CD4-positive, alpha-beta T cell (primary cell): ENCODE results near the gene BABAM2. TPM values are rescaled to one million over a fixed set of nuclear protein-coding genes. Genes with fewer than 3 reads are reported as not detected.
A peak's percentile ranks its signal among the peaks of the same experiment; 100 is the strongest.

Experiments used
- ATAC-seq: fragments of 200-7000 bp; cut with Tn5 transposase; one replicate; pipeline ENCODE4 v1.10.0; 2022; ENCODE audit warnings: mild to moderate bottlenecking; ENCODE audit not compliant: poor library complexity
- CTCF ChIA-PET: fragments of 350-600 bp; sonication (Branson Sonifier 250); formaldehyde crosslinking; loops from one replicate; lab custom pipeline; 2021; ENCODE audit warnings: antibody characterized with exemption, inconsistent platforms; lab: Charles Lee
- POLR2A ChIA-PET: fragments of 350-600 bp; sonication (Branson Sonifier 250); formaldehyde crosslinking; loops from one replicate; lab custom pipeline; 2021; ENCODE audit warnings: antibody characterized with exemption, inconsistent platforms; lab: Charles Lee
- DNase-seq, 14 experiments: peaks; one replicate each; pipeline ENCODE4 v3.0.0-alpha.2; 2013 to 2020; ENCODE audit warnings: mixed read lengths in 2 of 14
- H3K27ac ChIP-seq, 2 donors: one replicate each; pipeline versions ENCODE4 v1.5.1 to v1.7.0; 2013; ENCODE audit warnings: low read length in 2 of 2, low read depth in 1 of 2, mild to moderate bottlenecking in 1 of 2
- H3K27me3 ChIP-seq, 2 experiments: 1 replicate in 1 of 2; 2 replicates in 1 of 2; pipeline versions ENCODE4 v1.6.1 to v1.7.0; 2013; ENCODE audit warnings: low read length in 2 of 2, control low read depth in 1 of 2, mild to moderate bottlenecking in 1 of 2, moderate library complexity in 1 of 2; ENCODE audit not compliant: insufficient read depth in 2 of 2, control insufficient read depth in 1 of 2
- H3K36me3 ChIP-seq: one replicate; pipeline ENCODE4 v1.6.1; 2013; ENCODE audit warnings: low read length, control low read depth; ENCODE audit not compliant: insufficient read depth
- H3K4me1 ChIP-seq: one replicate; pipeline ENCODE4 v1.6.1; 2013; ENCODE audit warnings: low read length, control low read depth; ENCODE audit not compliant: insufficient read depth
- H3K4me3 ChIP-seq: one replicate; pipeline ENCODE4 v1.5.1; 2013; ENCODE audit warnings: mild to moderate bottlenecking, low read length, moderate library complexity
- H3K9me3 ChIP-seq, 2 experiments: 1 replicate in 1 of 2; 2 replicates in 1 of 2; pipeline versions ENCODE4 v1.6.1 to v1.7.0; 2013; ENCODE audit warnings: low read length in 2 of 2, mild to moderate bottlenecking in 2 of 2, control low read depth in 1 of 2, moderate library complexity in 1 of 2; ENCODE audit not compliant: control insufficient read depth in 1 of 2, insufficient read depth in 1 of 2
- H3K27ac Mint-ChIP-seq: one replicate; pipeline ENCODE4 v1.8.0; 2020; ENCODE audit warnings: mixed read lengths
- H3K27me3 Mint-ChIP-seq: one replicate; pipeline ENCODE4 v1.8.0; 2021; ENCODE audit warnings: mixed read lengths
- H3K36me3 Mint-ChIP-seq: one replicate; pipeline ENCODE4 v1.8.0; 2021; ENCODE audit warnings: low read depth, mixed read lengths
- H3K4me1 Mint-ChIP-seq: one replicate; pipeline ENCODE4 v1.8.0; 2021; ENCODE audit warnings: low read depth, mixed read lengths
- H3K4me3 Mint-ChIP-seq: one replicate; pipeline ENCODE4 v1.8.0; 2020; ENCODE audit warnings: mild to moderate bottlenecking, mixed read lengths
- H3K9me3 Mint-ChIP-seq: one replicate; pipeline ENCODE4 v1.8.0; 2020; ENCODE audit warnings: mixed read lengths
- CTCF ChIP-seq: fragments of 200-600 bp; IDR thresholded peaks from one replicate; pipeline ENCODE4 v1.8.0; 2022; ENCODE audit warnings: antibody characterized with exemption, mild to moderate bottlenecking
- intact Hi-C, 2 experiments: fragments of 100-400 bp; cut with DNase I in 1 of 2; cut with micrococcal nuclease in 1 of 2; formaldehyde crosslinking; loops; one replicate each; pipeline versions ENCODE4 v1.15.1 to v1.9.0; 2023 to 2025; cut with DNase I, micrococcal nuclease
- total RNA-seq, 174 experiments: library from RNA in 2 of 174; stranded (reverse) in 2 of 174; gene quantifications; one replicate each; pipeline ENCODE4 v1.2.3 and lab custom pipeline; 2021 to 2026

Gene BABAM2
- total RNA-seq, 2 experiments from 2014 or later: 29.2 to 32.8 TPM

- intact Hi-C loops: no loop called here
- DNase-seq: peak in 3 of 14 experiments; percentile 10 to 63 (median 53)
- Histone ChIP-seq H3K27me3 (no peaks in the 10 kb centered on the region), H3K4me1 (no peaks in the 10 kb centered on the region), H3K4me3 (no peak overlapping the region), H3K36me3 (no peaks in the 10 kb centered on the region), H3K9me3 (no peaks in the 10 kb centered on the region), H3K27ac (no peak overlapping the region)
- Mint-ChIP-seq H3K36me3 (peaks cover 11% of the 10 kb centered on the region), H3K27ac (no peak overlapping the region), H3K27me3 (no peaks in the 10 kb centered on the region), H3K4me3 (no peak overlapping the region), H3K9me3 (no peaks in the 10 kb centered on the region), H3K4me1 (no peaks in the 10 kb centered on the region)
- TF ChIP-seq CTCF: no peak
- CTCF ChIA-PET: interaction anchor here (1.2 kb wide), 1 partner anchor 622 kb away, joined by 3 read pairs; no protein-coding TSS in a partner anchor
- POLR2A ChIA-PET: no interaction called here
- no peak for ATAC-seq
Measured at GRCh38 chr2:28325567-28326468, 435.3 kb downstream of the BABAM2 start.

GRCh38 chr2:28326469-28326805 is 435.9 kb downstream of the BABAM2 start:
- DNase-seq: no peak
- no peak for TF ChIP-seq CTCF
- no peaks in the 10 kb centered on the region for H3K4me1 ChIP-seq
- no peaks in the 10 kb centered on the region for H3K27me3 Mint-ChIP-seq
- peaks cover 11% of the 10 kb centered on the region for H3K36me3 Mint-ChIP-seq
- no peak overlapping the region for H3K27ac Mint-ChIP-seq
- no peaks in the 10 kb centered on the region for H3K9me3 ChIP-seq
- POLR2A ChIA-PET: no interaction called here
- H3K36me3 ChIP-seq: no peaks in the 10 kb centered on the region
- no peaks in the 10 kb centered on the region for H3K27me3 ChIP-seq
- intact Hi-C loops: no loop called here
- CTCF ChIA-PET: interaction anchor here (1.2 kb wide), 1 partner anchor 623 kb away, joined by 3 read pairs; no protein-coding TSS in a partner anchor
- H3K4me1 Mint-ChIP-seq: no peaks in the 10 kb centered on the region
- H3K9me3 Mint-ChIP-seq: no peaks in the 10 kb centered on the region
- no peak overlapping the region for H3K4me3 ChIP-seq
- no peak overlapping the region for H3K4me3 Mint-ChIP-seq
- H3K27ac ChIP-seq: no peak overlapping the region
- no peak for ATAC-seq

GRCh38 chr2:28326881-28327505 is 436.5 kb downstream of the BABAM2 start:
- ChIA-PET POLR2A (no interaction called here), CTCF (no interaction called here)
- TF ChIP-seq CTCF: no peak
- Mint-ChIP-seq H3K36me3 (peaks cover 11% of the 10 kb centered on the region), H3K27me3 (no peaks in the 10 kb centered on the region), H3K4me1 (no peaks in the 10 kb centered on the region), H3K9me3 (no peaks in the 10 kb centered on the region), H3K27ac (no peak overlapping the region), H3K4me3 (no peak overlapping the region)
- no peak for ATAC-seq
- Histone ChIP-seq H3K27me3 (no peaks in the 10 kb centered on the region), H3K36me3 (no peaks in the 10 kb centered on the region), H3K4me3 (no peak overlapping the region), H3K9me3 (no peaks in the 10 kb centered on the region), H3K4me1 (no peaks in the 10 kb centered on the region), H3K27ac (no peak overlapping the region)
- intact Hi-C loops: no loop called here
- DNase-seq: no peak
